ENCODE results near the gene ANTXR1.

DNA sequence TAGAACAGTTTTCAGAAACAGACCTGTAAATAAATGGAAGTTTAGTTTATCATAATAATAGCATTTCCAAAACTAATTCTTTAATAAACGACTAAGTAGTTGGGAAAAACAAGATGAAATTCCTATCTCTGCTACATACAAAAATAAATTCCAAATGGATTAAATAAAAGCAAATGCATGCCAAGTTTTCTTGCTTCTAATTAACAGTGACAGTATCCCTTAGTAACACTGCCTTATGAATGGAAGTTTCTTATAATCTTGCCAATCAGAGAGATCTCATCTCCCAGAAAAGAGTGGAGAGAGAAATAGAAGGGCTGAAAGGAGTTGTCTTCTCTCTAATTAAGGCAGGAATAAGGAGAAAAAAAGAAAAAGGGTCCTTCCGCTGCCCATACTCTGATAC lies 240.1 kb downstream of the ANTXR1 start:
- TF ChIP-seq, protein P1, sequence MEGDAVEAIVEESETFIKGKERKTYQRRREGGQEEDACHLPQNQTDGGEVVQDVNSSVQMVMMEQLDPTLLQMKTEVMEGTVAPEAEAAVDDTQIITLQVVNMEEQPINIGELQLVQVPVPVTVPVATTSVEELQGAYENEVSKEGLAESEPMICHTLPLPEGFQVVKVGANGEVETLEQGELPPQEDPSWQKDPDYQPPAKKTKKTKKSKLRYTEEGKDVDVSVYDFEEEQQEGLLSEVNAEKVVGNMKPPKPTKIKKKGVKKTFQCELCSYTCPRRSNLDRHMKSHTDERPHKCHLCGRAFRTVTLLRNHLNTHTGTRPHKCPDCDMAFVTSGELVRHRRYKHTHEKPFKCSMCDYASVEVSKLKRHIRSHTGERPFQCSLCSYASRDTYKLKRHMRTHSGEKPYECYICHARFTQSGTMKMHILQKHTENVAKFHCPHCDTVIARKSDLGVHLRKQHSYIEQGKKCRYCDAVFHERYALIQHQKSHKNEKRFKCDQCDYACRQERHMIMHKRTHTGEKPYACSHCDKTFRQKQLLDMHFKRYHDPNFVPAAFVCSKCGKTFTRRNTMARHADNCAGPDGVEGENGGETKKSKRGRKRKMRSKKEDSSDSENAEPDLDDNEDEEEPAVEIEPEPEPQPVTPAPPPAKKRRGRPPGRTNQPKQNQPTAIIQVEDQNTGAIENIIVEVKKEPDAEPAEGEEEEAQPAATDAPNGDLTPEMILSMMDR (IDR thresholded peaks at IDR 0.05; ENCODE audit: low read depth, low read length), result no peak
- TF ChIP-seq EZH2phosphoT487 (IDR thresholded peaks at IDR 0.05; ENCODE audit: low read depth), result no peak
